ENCODE measurements around the gene ZNF454. TPM values are rescaled to one million over a fixed set of nuclear protein-coding genes. Genes with fewer than 3 reads are reported as not detected.

Gene ZNF454
- total RNA-seq, 1 experiment from 2014 or later = not detected

- Histone ChIP-seq H3K14ac (ENCODE audit: insufficient read depth, low read length) (no peak overlapping the region), H3K18ac (ENCODE audit: insufficient read length, low read depth, low read length) (no peak overlapping the region), H3K27me3 (ENCODE audit: insufficient read depth, low read length) (no peaks in the 10 kb centered on the region), H3K4me2 (ENCODE audit: insufficient read depth, insufficient read length, low read length) (no peak overlapping the region), H3K4me1 (ENCODE audit: insufficient read depth, low read length) (no peaks in the 10 kb centered on the region), H3K27ac (ENCODE audit: insufficient read length, low read depth, low read length) (no peak overlapping the region), H3K56ac (ENCODE audit: insufficient read length, low read depth, low read length) (no peak overlapping the region), H3K23me2 (ENCODE audit: insufficient read length, low read depth, low read length, poor library complexity, severe bottlenecking) (no peaks in the 10 kb centered on the region), H3T11ph (ENCODE audit: low read length) (no peak overlapping the region), H4K8ac (replicated peaks; ENCODE audit: insufficient read length, low read depth, low read length) (no peak overlapping the region), H2BK5ac (ENCODE audit: insufficient read length, low read length) (no peak overlapping the region), H3K23ac (ENCODE audit: insufficient read length, low read depth, low read length) (no peak overlapping the region), H2BK120ac (ENCODE audit: low read depth, low read length, poor library complexity, severe bottlenecking) (no peak overlapping the region), H2BK12ac (ENCODE audit: insufficient read length, low read depth, low read length) (no peak overlapping the region), H3K79me2 (ENCODE audit: insufficient read depth, low read length) (no peaks in the 10 kb centered on the region; the same call in 1 of the 2 replicates), H2AFZ (ENCODE audit: low read length) (no peak overlapping the region), H3K9me3 (ENCODE audit: control insufficient read depth, low read depth, low read length) (peaks cover 5% of the 10 kb centered on the region), H3K79me1 (ENCODE audit: insufficient read depth, low read depth, low read length, poor library complexity, severe bottlenecking) (no peaks in the 10 kb centered on the region), H2AK5ac (ENCODE audit: insufficient read length, low read length) (no peak overlapping the region), H4K5ac (ENCODE audit: insufficient read length, low read depth, low read length) (no peak overlapping the region), H4K20me1 (ENCODE audit: control insufficient read depth, insufficient read depth, insufficient read length) (no peaks in the 10 kb centered on the region), H3K4ac (ENCODE audit: low read depth, low read length) (no peak overlapping the region), H2BK15ac (ENCODE audit: low read depth, low read length) (no peak overlapping the region), H2BK20ac (ENCODE audit: low read depth, low read length, poor library complexity, severe bottlenecking) (no peak overlapping the region), H4K91ac (ENCODE audit: insufficient read length, low read depth, low read length) (no peak overlapping the region), H3K9ac (ENCODE audit: extremely low read depth, insufficient read length, low read length) (no peak overlapping the region)
- H3K4me1 Mint-ChIP-seq = no peaks in the 10 kb centered on the region
- no CpG with 5 or more reads among the region's 2 CpGs for WGBS (ENCODE audit: extremely low coverage, insufficient read length, low lambda C conversion rate)
- H3K27ac Mint-ChIP-seq = no peak overlapping the region
- H3K36me3 Mint-ChIP-seq (ENCODE audit: insufficient read depth in 1 of 3, low read depth in 3 of 3) = peaks cover 3 to 6% (median 6%) of the 10 kb centered on the region in 3 experiments; a peak in 5 of 7 replicates
- no peak for DNase-seq
- H3K27me3 Mint-ChIP-seq (ENCODE audit: low read depth) = peaks cover 6% of the 10 kb centered on the region
- peaks cover 75 to 83% of the 10 kb centered on the region in 2 experiments for H3K9me3 Mint-ChIP-seq
- H3K4me3 Mint-ChIP-seq = no peak overlapping the region
- no peak for TF ChIP-seq CTCF (conservative IDR thresholded peaks at IDR 0.05)
These were observed 65.6 kb downstream of the ZNF454 start for GRCh38 chr5:179006564-179006963.
